CD14-positive monocyte (primary cell): Measurements from ENCODE around the gene TAF5L. TPM values are rescaled to one million over a fixed set of nuclear protein-coding genes. Genes with fewer than 3 reads are reported as not detected.

Experiments
- DNase-seq, 3 donors: peaks; one replicate each; pipeline ENCODE4 v3.0.0-alpha.2; 2011 to 2022
- H2AFZ ChIP-seq: 2 replicates; pipeline ENCODE4 v1.6.0; 2012; ENCODE audit warnings: mild to moderate bottlenecking, low read depth, low read length, inconsistent platforms; ENCODE audit not compliant: insufficient read depth, poor library complexity, severe bottlenecking
- H3K27ac ChIP-seq, 2 donors: 1 replicate in 1 of 2; 2 replicates in 1 of 2; pipeline ENCODE4 v1.5.1; 2012 to 2013; ENCODE audit warnings: low read length in 2 of 2, control low read depth in 1 of 2, inconsistent platforms in 1 of 2, low read depth in 1 of 2, mild to moderate bottlenecking in 1 of 2
- H3K27me3 ChIP-seq, 2 donors: one replicate each; pipeline versions ENCODE4 v1.6.0 to v1.6.1; 2011 to 2013; ENCODE audit warnings: low read length in 2 of 2; ENCODE audit not compliant: control insufficient read depth in 2 of 2, insufficient read depth in 2 of 2
- H3K36me3 ChIP-seq, 2 donors: replicated peaks in 1 of 2; 1 replicate in 1 of 2; 2 replicates in 1 of 2; pipeline versions ENCODE4 v1.5.1 to v1.6.1; 2012 to 2013; ENCODE audit warnings: low read length in 2 of 2, control low read depth in 1 of 2, inconsistent platforms in 1 of 2, mild to moderate bottlenecking in 1 of 2; ENCODE audit not compliant: insufficient read depth in 2 of 2, control insufficient read depth in 1 of 2
- H3K4me1 ChIP-seq, 2 donors: 1 replicate in 1 of 2; 2 replicates in 1 of 2; pipeline versions ENCODE4 v1.5.1 to v1.6.1; 2012 to 2013; ENCODE audit warnings: low read length in 2 of 2, control low read depth in 1 of 2, inconsistent platforms in 1 of 2, mild to moderate bottlenecking in 1 of 2, moderate library complexity in 1 of 2; ENCODE audit not compliant: insufficient read depth in 2 of 2, control insufficient read depth in 1 of 2
- H3K4me2 ChIP-seq: replicated peaks from 2 replicates; pipeline ENCODE3; 2012; ENCODE audit warnings: low read length, moderate library complexity, mild to moderate bottlenecking; ENCODE audit not compliant: poor library complexity, severe bottlenecking; ENCODE audit errors: extremely low read depth
- H3K4me3 ChIP-seq, 3 experiments: fragments of 200-600 bp in 1 of 3; sonication (generic) in 1 of 3; replicated peaks in 1 of 3; 1 replicate in 2 of 3; 2 replicates in 1 of 3; pipeline ENCODE4 v1.5.1; 2011 to 2013; ENCODE audit warnings: low read length in 3 of 3, mild to moderate bottlenecking in 3 of 3, control low read depth in 2 of 3, low read depth in 2 of 3, inconsistent platforms in 1 of 3, moderate library complexity in 1 of 3
- H3K79me2 ChIP-seq: 2 replicates; pipeline ENCODE4 v1.6.0; 2012; ENCODE audit warnings: mild to moderate bottlenecking, control low read depth, inconsistent platforms, low read length, moderate library complexity; ENCODE audit not compliant: insufficient read depth
- H3K9ac ChIP-seq: 2 replicates; pipeline ENCODE4 v1.6.0; 2017; ENCODE audit warnings: low read length, mild to moderate bottlenecking; ENCODE audit not compliant: insufficient read depth, poor library complexity, severe bottlenecking
- H3K9me3 ChIP-seq, 2 donors: replicated peaks in 1 of 2; 1 replicate in 1 of 2; 2 replicates in 1 of 2; pipeline versions ENCODE4 v1.5.1 to v1.6.1; 2012 to 2013; ENCODE audit warnings: low read length in 2 of 2, control low read depth in 1 of 2; ENCODE audit not compliant: control insufficient read depth in 1 of 2, insufficient read depth in 1 of 2
- H4K20me1 ChIP-seq: 2 replicates; pipeline ENCODE4 v1.6.0; 2012; ENCODE audit warnings: mild to moderate bottlenecking, low read length, control low read depth, moderate library complexity; ENCODE audit not compliant: insufficient read depth
- H3K27ac Mint-ChIP-seq, 7 donors: one replicate each; pipeline ENCODE4 v1.8.0; 2020; ENCODE audit warnings: mild to moderate bottlenecking in 7 of 7, mixed read lengths in 7 of 7, moderate library complexity in 6 of 7, inconsistent platforms in 2 of 7
- H3K27me3 Mint-ChIP-seq, 3 donors: one replicate each; pipeline ENCODE4 v1.8.0; 2021 to 2022; ENCODE audit warnings: low read depth in 3 of 3, mild to moderate bottlenecking in 3 of 3, mixed read lengths in 3 of 3, moderate library complexity in 3 of 3, inconsistent platforms in 1 of 3
- H3K36me3 Mint-ChIP-seq, 2 donors: one replicate each; pipeline ENCODE4 v1.8.0; 2020; ENCODE audit warnings: mixed read lengths in 2 of 2, inconsistent platforms in 1 of 2, mild to moderate bottlenecking in 1 of 2
- H3K4me1 Mint-ChIP-seq: one replicate; pipeline ENCODE4 v1.8.0; 2020; ENCODE audit warnings: mild to moderate bottlenecking, mixed read lengths
- H3K4me3 Mint-ChIP-seq, 2 donors: one replicate each; pipeline ENCODE4 v1.8.0; 2020; ENCODE audit warnings: mild to moderate bottlenecking in 2 of 2, mixed read lengths in 2 of 2, moderate library complexity in 1 of 2
- H3K9me3 Mint-ChIP-seq, 7 donors: one replicate each; pipeline ENCODE4 v1.8.0; 2020 to 2022; ENCODE audit warnings: mixed read lengths in 7 of 7, mild to moderate bottlenecking in 6 of 7, moderate library complexity in 6 of 7, inconsistent platforms in 2 of 7
- CTCF ChIP-seq: fragments of 200-600 bp; IDR thresholded peaks from one replicate; pipeline ENCODE4 v1.8.0; 2022; ENCODE audit warnings: antibody characterized with exemption, mild to moderate bottlenecking
- WGBS: methylation state at CpG from one replicate; pipeline ENCODE4 v1.1.5; 2013; ENCODE audit warnings: missing lambda C conversion rate; ENCODE audit not compliant: insufficient coverage; 5-methylcytosine and 5-hydroxymethylcytosine counted together
- intact Hi-C, 2 donors: fragments of 100-400 bp; cut with micrococcal nuclease; formaldehyde crosslinking; loops; one replicate each; pipeline versions ENCODE4 v1.15.0 to v1.15.1; 2023
- polyA plus RNA-seq, 3 donors: library from polyadenylated mRNA; depleted of rRNA in 1 of 3; unstranded in 2 of 3; stranded (reverse) in 1 of 3; fragments of 300-500 nt in 2 of 3; fragments of >200 nt in 1 of 3; fragmentation: Illumina TruSeq in 2 of 3; gene quantifications; 1 replicate in 2 of 3; 2 replicates in 1 of 3; pipeline ENCODE4 v1.2.3, GENCODE V29; 2012 to 2021

Gene TAF5L
- polyA plus RNA-seq, 3 donors = 3.8 to 15.4 (median 4.9) TPM

- H3K4me1 ChIP-seq = peaks cover 30 to 36% of the 10 kb centered on the region in 2 donors
- H3K4me3 ChIP-seq = peak overlapping the region; percentile 65 to 95 (median 89)
- H3K27me3 ChIP-seq = no peaks in the 10 kb centered on the region
- H3K27ac ChIP-seq = peak overlapping the region; percentile 54 to 80
- peak in 2 of 3 donors; percentile 16 to 34 for DNase-seq
- Mint-ChIP-seq H3K4me1 (peaks cover 47% of the 10 kb centered on the region), H3K36me3 (peaks cover 0 to 16% of the 10 kb centered on the region in 2 donors), H3K9me3 (no peaks in the 10 kb centered on the region), H3K27ac (peak overlapping the region; percentile 40 to 84 (median 74)), H3K4me3 (peak overlapping the region; percentile 80 to 93), H3K27me3 (peaks cover 0 to 2% (median 0%) of the 10 kb centered on the region in 3 donors)
- H3K9ac ChIP-seq = peak overlapping the region; percentile 77
- intact Hi-C loops = loop anchor here (5.0 to 10.0 kb wide), 2 partner anchors 53 to 69 kb away; partner anchors contain the start of genes TAF5L (in 2 of the 2), URB2 (in 2 of the 2) and NUP133 (in 1 of the 2)
- H3K9me3 ChIP-seq = no peaks in the 10 kb centered on the region
- H3K36me3 ChIP-seq = no peaks in the 10 kb centered on the region
- no peak for TF ChIP-seq CTCF
- peak overlapping the region; percentile 96 for H3K4me2 ChIP-seq
- peaks cover 60% of the 10 kb centered on the region for H3K79me2 ChIP-seq
- WGBS = 0% methylated on average over 51 of the region's 59 CpGs
- peak overlapping the region; percentile 91 for H2AFZ ChIP-seq
- H4K20me1 ChIP-seq = peaks cover 34% of the 10 kb centered on the region
These were observed 68.0 kb downstream of the TAF5L start for GRCh38 chr1:229557913-229558414.

GRCh38 chr1:229557200-229557850, 68.6 kb downstream of the TAF5L start:
- Histone ChIP-seq H3K79me2 (peaks cover 66% of the 10 kb centered on the region), H3K9me3 (no peaks in the 10 kb centered on the region), H4K20me1 (peaks cover 40% of the 10 kb centered on the region), H3K27me3 (no peaks in the 10 kb centered on the region), H3K4me3 (peak overlapping the region; percentile 65 to 95 (median 89)), H3K27ac (peak overlapping the region; percentile 54 to 80), H3K4me1 (peaks cover 30 to 41% of the 10 kb centered on the region in 2 donors), H3K9ac (peak overlapping the region; percentile 77), H3K36me3 (no peaks in the 10 kb centered on the region), H3K4me2 (peak overlapping the region; percentile 96), H2AFZ (peak overlapping the region; percentile 86)
- H3K4me1 Mint-ChIP-seq = peaks cover 54% of the 10 kb centered on the region
- DNase-seq = peak in 2 of 3 donors; percentile 18 to 43
- peak overlapping the region; percentile 45 to 84 (median 79) for H3K27ac Mint-ChIP-seq
- TF ChIP-seq CTCF = no peak
- intact Hi-C loops = loop anchor here (5.0 to 10.0 kb wide), 2 partner anchors 53 to 70 kb away; partner anchors contain the start of genes TAF5L (in 2 of the 2), URB2 (in 2 of the 2) and NUP133 (in 1 of the 2)
- peak overlapping the region; percentile 80 to 93 for H3K4me3 Mint-ChIP-seq
- H3K9me3 Mint-ChIP-seq = no peaks in the 10 kb centered on the region
- peaks cover 0 to 16% of the 10 kb centered on the region in 2 donors for H3K36me3 Mint-ChIP-seq
- peaks cover 0 to 2% (median 0%) of the 10 kb centered on the region in 3 donors for H3K27me3 Mint-ChIP-seq
- no CpG with 5 or more reads among the region's 5 CpGs for WGBS
